SK-N-MC (cell line): ENCODE measurements around the gene IL12RB1.

Experiments
- EZH2 ChIP-seq: fragments of 200-600 bp; sonication (generic); IDR thresholded peaks from one replicate; pipeline ENCODE4 v1.6.1; 2017; ENCODE audit warnings: antibody characterized with exemption
- POLR2AphosphoS5 ChIP-seq: IDR thresholded peaks from 2 replicates; pipeline ENCODE4 v1.6.1; 2012; ENCODE audit warnings: mild to moderate bottlenecking, low read depth, low read length, borderline replicate concordance

- TF ChIP-seq EZH2 (no peak), POLR2AphosphoS5 (no peak)
These were observed 73.3 kb downstream of the IL12RB1 start for GRCh38 chr19:18013210-18014111.
